ENCODE results near the gene P3H3.
"Not testable (repeated sequence)": the region's sequence is repeated elsewhere in the genome, so short reads cannot be mapped to it uniquely, and the experiment has no call there.

The P3H3 gene

GRCh38 chr12:6867413-6868210 is 39.4 kb downstream of the P3H3 start, which contains the start of gene TPI1:
Gene TPI1 (plus strand): TSS chr12:6867531. CDS start chr12:6867567, 36 bp downstream.
- peak; percentile 89 for DNase-seq

GRCh38 chr12:6868211-6869048 is 40.2 kb downstream of the P3H3 start:
- peak; percentile 11 for DNase-seq

- DNase-seq: peak; percentile 90
Observed at GRCh38 chr12:6869049-6870021, 41.1 kb downstream of the P3H3 start.

- DNase-seq: not testable (repeated sequence)
Observed at GRCh38 chr12:6870304-6870703, 42.1 kb downstream of the P3H3 start.

GRCh38 chr12:6871052-6871957 is 43.1 kb downstream of the P3H3 start:
- peak; percentile 49 for DNase-seq

- peak; percentile 90 for DNase-seq
Observed at GRCh38 chr12:6872073-6873048, 44.2 kb downstream of the P3H3 start.

GRCh38 chr12:6873094-6874014 is 45.1 kb downstream of the P3H3 start, which contains the start of gene SPSB2:
Gene SPSB2 (minus strand): TSS chr12:6873303. CDS start chr12:6872901, 402 bp downstream.
- peak; percentile 100 for DNase-seq

- DNase-seq: not testable (repeated sequence)
Observed at GRCh38 chr12:6874015-6874368, 45.8 kb downstream of the P3H3 start.

- DNase-seq: not testable (repeated sequence)
Observed at GRCh38 chr12:6879824-6880223, 51.6 kb downstream of the P3H3 start.

GRCh38 chr12:6883252-6883651 is 55.0 kb downstream of the P3H3 start:
- no peak for DNase-seq

GRCh38 chr12:6883683-6884082 is 55.5 kb downstream of the P3H3 start:
- no peak for DNase-seq

GRCh38 chr12:6884539-6884938 is 56.3 kb downstream of the P3H3 start:
- no peak for DNase-seq

GRCh38 chr12:6886206-6886999 is 58.2 kb downstream of the P3H3 start:
- not testable (repeated sequence) for DNase-seq

GRCh38 chr12:6887460-6887859 is 59.3 kb downstream of the P3H3 start:
- no peak for DNase-seq

GRCh38 chr12:6888360-6888759 is 60.2 kb downstream of the P3H3 start:
- no peak for DNase-seq

GRCh38 chr12:6888794-6889193 is 60.6 kb downstream of the P3H3 start:
- DNase-seq: not testable (repeated sequence)
